ENCODE data around the gene PACRG. TPM values are rescaled to one million over a fixed set of nuclear protein-coding genes. Genes with fewer than 3 reads are reported as not detected.

PACRG gene
- polyA plus RNA-seq, 1 of the 3 experiments (the other 2 are of a cell fraction) = 0.56 TPM

GRCh38 chr6:162715601-162716000 is 12.2 kb upstream of the PACRG start:
- H3K27me3 ChIP-seq (ENCODE audit: insufficient read depth) = no peaks in the 10 kb centered on the region
- H2AFZ ChIP-seq (ENCODE audit: low read depth) = no peak overlapping the region
- H3K79me2 ChIP-seq (ENCODE audit: insufficient read depth) = no peaks in the 10 kb centered on the region
- CTCF ChIA-PET = interaction anchor here (0.6 to 1.5 kb wide), 6 partner anchors 9 to 1666 kb away, joined by 3 to 4 read pairs (median 3); no protein-coding TSS in a partner anchor
- no peaks in the 10 kb centered on the region for H3K9me3 ChIP-seq
- no peak for DNase-seq
- H3K9me2 ChIP-seq = no peaks in the 10 kb centered on the region
- WGBS (ENCODE audit: low lambda C conversion rate) = 93% methylated on average over 6 of the region's 6 CpGs
- H3K4me1 ChIP-seq (ENCODE audit: control insufficient read depth in 1 of 2, insufficient read depth in 2 of 2, low read depth in 1 of 2, low read length in 1 of 2) = peaks cover 0 to 17% of the 10 kb centered on the region in 2 experiments; a peak in 2 of 4 replicates
- TF ChIP-seq USF1 (IDR thresholded peaks at IDR 0.05; ENCODE audit: borderline replicate concordance, low read depth) (no peak), TEAD4 (IDR thresholded peaks at IDR 0.05; ENCODE audit: borderline replicate concordance, insufficient read depth) (no peak), NRF1 (IDR thresholded peaks at IDR 0.05; ENCODE audit: low read depth, low read length) (no peak), MXI1 (IDR thresholded peaks at IDR 0.05; ENCODE audit: low read depth, low read length) (no peak), EZH2phosphoT487 (IDR thresholded peaks at IDR 0.05; ENCODE audit: borderline replicate concordance, low read depth) (no peak), NFIC (IDR thresholded peaks at IDR 0.05; ENCODE audit: borderline replicate concordance) (no peak), CHD2 (IDR thresholded peaks at IDR 0.05; ENCODE audit: low read length, partially characterized antibody) (no peak), FOSL2 (IDR thresholded peaks at IDR 0.05; ENCODE audit: borderline replicate concordance, low read depth) (no peak), EP300 (IDR thresholded peaks at IDR 0.05; ENCODE audit: borderline replicate concordance in 1 of 2, low read depth in 1 of 2, low read length in 1 of 2) (no peak), IRF3 (IDR thresholded peaks at IDR 0.05; ENCODE audit: low read depth, low read length) (no peak), PBX3 (IDR thresholded peaks at IDR 0.05) (no peak), FOXJ3 (CRISPR knock-in tag; IDR thresholded peaks at IDR 0.05) (no peak), JUND (IDR thresholded peaks at IDR 0.05) (no peak), GABPA (IDR thresholded peaks at IDR 0.05; ENCODE audit: low read depth) (no peak), GATA2 (CRISPR knock-in tag; IDR thresholded peaks at IDR 0.05) (no peak; the same call in 1 of the 2 replicates), YY1 (IDR thresholded peaks at IDR 0.05; ENCODE audit: low read depth) (no peak), TAF1 (IDR thresholded peaks at IDR 0.05; ENCODE audit: borderline replicate concordance, low read depth, low read length) (no peak), SIN3A (IDR thresholded peaks at IDR 0.05; ENCODE audit: borderline replicate concordance, low read depth, low read length) (no peak)
- no peaks in the 10 kb centered on the region for H3F3A ChIP-seq (replicated peaks; ENCODE audit: insufficient read depth)
- no peak overlapping the region for H3K4me2 ChIP-seq
- H3K36me3 ChIP-seq (replicated peaks in 1 of 2; ENCODE audit: control insufficient read depth in 1 of 2, insufficient read depth in 2 of 2, low read length in 1 of 2) = no peaks in the 10 kb centered on the region
- POLR2A ChIA-PET = no interaction called here
- no peak overlapping the region; a peak in 1 of 4 replicates for H3K27ac ChIP-seq (ENCODE audit: low read depth in 2 of 2, low read length in 1 of 2)
- H3K4me3 ChIP-seq (ENCODE audit: low read depth in 2 of 2, low read length in 1 of 2) = no peak overlapping the region
- H4K20me1 ChIP-seq (ENCODE audit: insufficient read depth) = no peaks in the 10 kb centered on the region
- H3K9ac ChIP-seq = no peak overlapping the region
